ENCODE data around the gene ZNF80. TPM values are rescaled to one million over a fixed set of nuclear protein-coding genes. Genes with fewer than 3 reads are reported as not detected.
A peak's percentile ranks its signal among the peaks of the same experiment; 100 is the strongest.
"Not testable (repeated sequence)": the region's sequence is repeated elsewhere in the genome, so short reads cannot be mapped to it uniquely, and the experiment has no call there.

ZNF80 gene
- total RNA-seq (under 1 TPM; 0.27 to 0.65 (median 0.61) TPM), polyA plus RNA-seq (under 1 TPM in 1 of 2 donors, not detected in 1; 0.35 TPM), total RNA-seq (not detected)

DNA sequence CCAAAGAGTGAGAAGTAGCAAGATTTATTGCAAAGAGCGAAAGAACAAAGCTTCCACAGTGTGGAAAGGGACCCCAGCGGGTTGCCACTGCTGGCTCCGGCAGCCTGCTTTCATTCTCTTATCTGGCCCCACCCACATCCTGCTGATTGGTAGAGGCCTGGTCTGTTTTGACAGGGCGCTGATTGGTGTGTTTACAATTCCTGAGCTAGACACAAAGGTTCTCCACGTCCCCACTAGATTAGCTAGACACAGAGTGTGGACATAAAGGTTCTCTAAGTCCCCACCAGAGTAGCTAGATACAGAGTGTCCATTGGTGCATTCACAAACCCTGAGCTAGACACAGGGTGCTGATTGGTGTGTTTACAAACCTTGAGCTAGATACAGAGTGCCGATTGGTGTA is at the start of gene ZNF80:
TSS of gene ZNF80 (minus strand) at position 101 of the 400 bp plus-strand sequence. CDS start 504 bp downstream, outside the sequence.
- H3K27me3 ChIP-seq (ENCODE audit: control insufficient read depth in 2 of 2, insufficient read depth in 2 of 2, low read length in 2 of 2); H3K9me3 Mint-ChIP-seq; H3K36me3 ChIP-seq (ENCODE audit: control insufficient read depth in 2 of 3, insufficient read depth in 3 of 3, low read length in 3 of 3); intact Hi-C loops (cut with micrococcal nuclease); H3K27me3 Mint-ChIP-seq; DNase-seq; H3K27ac ChIP-seq (ENCODE audit: low read depth, low read length); ATAC-seq; H3K9me3 ChIP-seq (ENCODE audit: control insufficient read depth in 2 of 3, low read length in 3 of 3): not testable (repeated sequence)
- peaks cover 33 to 34% of the 10 kb centered on the region in 2 donors for H3K4me1 ChIP-seq (ENCODE audit: control insufficient read depth in 2 of 2, insufficient read depth in 2 of 2, low read length in 2 of 2)
- peak within 1 kb of the TSS in 8 of 9 donors; percentile 43 to 94 (median 84) for H3K27ac Mint-ChIP-seq
- ChIA-PET POLR2A (interaction anchor here (0.9 kb wide), 1 partner anchor 24 kb away, joined by 4 read pairs; no protein-coding TSS in a partner anchor), CTCF (interaction anchor here (1.6 kb wide), 1 partner anchor 23 kb away, joined by 6 read pairs; no protein-coding TSS in a partner anchor)
- H3K4me1 Mint-ChIP-seq: peaks cover 13 to 52% (median 44%) of the 10 kb centered on the region in 7 donors
- peak within 1 kb of the TSS; percentile 6 for H3K4me3 ChIP-seq (ENCODE audit: low read length)
- H3K4me3 Mint-ChIP-seq: peak within 1 kb of the TSS; percentile 5 to 89 (median 74)
- peaks cover 0 to 13% (median 3%) of the 10 kb centered on the region in 5 donors for H3K36me3 Mint-ChIP-seq

DNA sequence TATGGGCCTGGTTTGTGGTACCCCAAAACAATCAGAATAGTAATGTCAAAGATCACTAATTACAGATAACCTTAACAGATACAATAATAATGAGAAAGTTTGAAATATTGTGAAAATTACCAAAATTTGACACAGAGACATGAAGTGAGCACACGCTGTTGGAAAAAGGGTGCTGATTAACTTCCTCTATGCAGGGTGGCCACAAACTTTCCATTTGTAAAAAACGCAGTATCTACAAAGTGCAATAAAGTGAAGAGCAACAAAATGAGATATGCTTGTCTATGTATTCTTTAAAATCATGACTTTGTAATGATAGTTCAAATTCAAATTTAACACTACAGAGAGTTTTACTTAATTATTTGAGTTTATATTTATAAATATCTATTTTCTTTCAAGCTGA is 48.9 kb upstream of the ZNF80 start:
- Mint-ChIP-seq H3K4me1 (peaks cover 4 to 13% (median 8%) of the 10 kb centered on the region in 7 donors), H3K27me3 (no peaks in the 10 kb centered on the region), H3K4me3 (no peak overlapping the region), H3K36me3 (peaks cover 0 to 2% (median 0%) of the 10 kb centered on the region in 5 donors), H3K9me3 (peaks cover 0 to 6% (median 0%) of the 10 kb centered on the region in 11 donors), H3K27ac (peak overlapping the region in 4 of 9 donors; percentile 12 to 64 (median 36))
- Histone ChIP-seq H3K9me3 (ENCODE audit: control insufficient read depth in 2 of 3, low read length in 3 of 3) (no peaks in the 10 kb centered on the region), H3K27ac (ENCODE audit: low read depth, low read length) (peak overlapping the region; percentile 11), H3K27me3 (ENCODE audit: control insufficient read depth in 2 of 2, insufficient read depth in 2 of 2, low read length in 2 of 2) (no peaks in the 10 kb centered on the region), H3K4me1 (ENCODE audit: control insufficient read depth in 2 of 2, insufficient read depth in 2 of 2, low read length in 2 of 2) (peaks cover 4 to 14% of the 10 kb centered on the region in 2 donors), H3K4me3 (ENCODE audit: low read length) (no peak overlapping the region), H3K36me3 (ENCODE audit: control insufficient read depth in 2 of 3, insufficient read depth in 3 of 3, low read length in 3 of 3) (no peaks in the 10 kb centered on the region)
- ChIA-PET POLR2A (interaction anchor here (1.0 to 1.4 kb wide), 2 partner anchors 72 to 136 kb away, joined by 3 to 6 read pairs; no protein-coding TSS in a partner anchor), CTCF (interaction anchor here (0.7 to 1.6 kb wide), 2 partner anchors 13 to 72 kb away, joined by 3 read pairs; no protein-coding TSS in a partner anchor)
- DNase-seq: no peak
- no peak for ATAC-seq
- intact Hi-C loops (cut with micrococcal nuclease): no loop called here

DNA sequence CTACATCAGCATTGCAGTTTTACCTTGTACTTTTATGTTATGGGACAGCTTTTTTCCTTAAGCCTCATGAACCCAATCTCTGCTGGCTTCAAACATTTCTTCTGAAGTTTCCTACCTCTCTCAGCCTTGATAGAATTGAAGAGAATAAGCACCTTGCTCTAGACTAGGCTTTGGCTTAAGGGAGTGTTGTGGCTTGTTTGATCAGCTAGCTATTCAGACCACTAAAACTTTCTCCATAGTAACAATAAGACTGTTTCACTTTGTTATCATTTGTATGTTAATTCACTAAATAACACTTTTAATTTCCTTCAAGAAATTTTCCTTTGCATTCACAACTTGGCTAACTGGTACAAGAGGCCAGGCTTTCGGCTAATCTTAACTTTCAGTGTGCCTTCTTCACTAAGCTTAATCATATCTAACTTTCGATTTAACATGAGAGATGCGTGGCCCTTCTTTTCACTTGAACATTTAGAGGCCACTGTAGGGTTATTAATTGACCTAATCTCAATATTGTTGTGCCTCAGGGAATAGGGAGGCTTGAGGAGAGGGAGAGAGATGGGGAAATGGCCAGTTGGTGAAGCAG is 48.4 kb upstream of the ZNF80 start:
- no peaks in the 10 kb centered on the region for H3K27me3 ChIP-seq (ENCODE audit: control insufficient read depth in 2 of 2, insufficient read depth in 2 of 2, low read length in 2 of 2)
- POLR2A ChIA-PET: interaction anchor here (0.6 to 1.4 kb wide), 5 partner anchors 8 to 136 kb away, joined by 3 to 6 read pairs (median 3); no protein-coding TSS in a partner anchor
- peak; percentile 68 for ATAC-seq
- Mint-ChIP-seq H3K4me1 (peaks cover 0 to 9% (median 6%) of the 10 kb centered on the region in 7 donors), H3K9me3 (peaks cover 0 to 6% (median 0%) of the 10 kb centered on the region in 11 donors), H3K4me3 (no peak overlapping the region), H3K27me3 (no peaks in the 10 kb centered on the region), H3K27ac (peak overlapping the region in 6 of 9 donors; percentile 7 to 82 (median 62)), H3K36me3 (peaks cover 0 to 2% (median 0%) of the 10 kb centered on the region in 5 donors)
- CTCF ChIA-PET: interaction anchor here (0.6 to 1.6 kb wide), 5 partner anchors 8 to 72 kb away, joined by 3 to 4 read pairs (median 3); partner anchors contain the start of gene TIGIT
- peak overlapping the region; percentile 11 for H3K27ac ChIP-seq (ENCODE audit: low read depth, low read length)
- no peaks in the 10 kb centered on the region for H3K36me3 ChIP-seq (ENCODE audit: control insufficient read depth in 2 of 3, insufficient read depth in 3 of 3, low read length in 3 of 3)
- DNase-seq: no peak
- intact Hi-C loops (cut with micrococcal nuclease): no loop called here
- peaks cover 0 to 14% of the 10 kb centered on the region in 2 donors for H3K4me1 ChIP-seq (ENCODE audit: control insufficient read depth in 2 of 2, insufficient read depth in 2 of 2, low read length in 2 of 2)
- no peak overlapping the region for H3K4me3 ChIP-seq (ENCODE audit: low read length)
- H3K9me3 ChIP-seq (ENCODE audit: control insufficient read depth in 2 of 3, low read length in 3 of 3): no peaks in the 10 kb centered on the region

DNA sequence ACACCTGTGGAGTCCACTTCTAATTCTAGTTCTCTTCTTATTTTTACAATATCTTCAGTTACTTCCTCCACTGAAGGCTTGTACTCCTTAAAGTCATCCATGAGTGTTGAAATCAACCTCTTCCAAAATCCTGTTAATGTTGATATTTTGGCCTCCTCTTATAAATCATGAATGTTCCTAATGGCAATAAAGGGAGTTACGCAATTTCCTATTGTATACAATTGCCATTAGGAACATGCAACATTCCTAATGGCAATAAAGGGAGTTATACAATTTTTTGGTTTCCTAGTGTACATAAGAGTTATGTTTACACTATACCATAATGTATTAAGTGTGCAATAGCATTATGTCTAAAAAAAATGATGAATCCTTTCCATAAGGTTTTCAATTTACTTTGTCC is 47.3 kb upstream of the ZNF80 start:
- H3K4me1 Mint-ChIP-seq: peaks cover 0 to 8% (median 6%) of the 10 kb centered on the region in 7 donors
- H3K4me1 ChIP-seq (ENCODE audit: control insufficient read depth in 2 of 2, insufficient read depth in 2 of 2, low read length in 2 of 2): peaks cover 0 to 10% of the 10 kb centered on the region in 2 donors
- H3K4me3 Mint-ChIP-seq: no peak overlapping the region
- H3K9me3 ChIP-seq (ENCODE audit: control insufficient read depth in 2 of 3, low read length in 3 of 3): no peaks in the 10 kb centered on the region
- H3K36me3 ChIP-seq (ENCODE audit: control insufficient read depth in 2 of 3, insufficient read depth in 3 of 3, low read length in 3 of 3): no peaks in the 10 kb centered on the region
- no peaks in the 10 kb centered on the region for H3K27me3 Mint-ChIP-seq
- no peak overlapping the region for H3K27ac Mint-ChIP-seq
- H3K27ac ChIP-seq (ENCODE audit: low read depth, low read length): no peak overlapping the region
- ChIA-PET CTCF (interaction anchor here (0.8 to 1.3 kb wide), 2 partner anchors 9 to 20 kb away, joined by 3 read pairs; partner anchors contain the start of gene TIGIT), POLR2A (no interaction called here)
- DNase-seq: no peak
- ATAC-seq: no peak
- H3K9me3 Mint-ChIP-seq: peaks cover 0 to 6% (median 0%) of the 10 kb centered on the region in 11 donors
- H3K4me3 ChIP-seq (ENCODE audit: low read length): no peak overlapping the region
- H3K36me3 Mint-ChIP-seq: peaks cover 0 to 2% (median 0%) of the 10 kb centered on the region in 5 donors
- intact Hi-C loops (cut with micrococcal nuclease): no loop called here
- no peaks in the 10 kb centered on the region for H3K27me3 ChIP-seq (ENCODE audit: control insufficient read depth in 2 of 2, insufficient read depth in 2 of 2, low read length in 2 of 2)

DNA sequence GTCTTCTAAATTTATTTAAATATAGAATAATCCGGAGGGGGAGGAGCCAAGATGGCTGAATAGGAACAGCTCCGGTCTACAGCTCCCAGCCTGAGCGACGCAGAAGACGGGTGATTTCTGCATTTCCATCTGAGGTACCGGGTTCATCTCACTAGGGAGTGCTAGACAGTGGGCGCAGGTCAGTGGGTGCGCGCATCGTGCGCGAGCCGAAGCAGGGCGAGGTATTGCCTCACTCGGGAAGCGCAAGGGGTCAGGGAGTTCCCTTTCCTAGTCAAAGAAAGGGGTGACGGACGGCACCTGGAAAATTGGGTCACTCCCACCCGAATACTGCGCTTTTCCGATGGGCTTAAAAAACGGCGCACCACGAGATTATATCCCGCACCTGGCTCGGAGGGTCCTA is 39.5 kb upstream of the ZNF80 start:
- POLR2A ChIA-PET; H3K27me3 Mint-ChIP-seq; H3K27ac Mint-ChIP-seq; H3K4me1 ChIP-seq (ENCODE audit: control insufficient read depth in 2 of 2, insufficient read depth in 2 of 2, low read length in 2 of 2); H3K9me3 ChIP-seq (ENCODE audit: control insufficient read depth in 2 of 3, low read length in 3 of 3); intact Hi-C loops (cut with micrococcal nuclease); ATAC-seq; CTCF ChIA-PET; H3K27me3 ChIP-seq (ENCODE audit: control insufficient read depth in 2 of 2, insufficient read depth in 2 of 2, low read length in 2 of 2); H3K4me1 Mint-ChIP-seq; H3K4me3 Mint-ChIP-seq; H3K27ac ChIP-seq (ENCODE audit: low read depth, low read length); H3K36me3 ChIP-seq (ENCODE audit: control insufficient read depth in 2 of 3, insufficient read depth in 3 of 3, low read length in 3 of 3); DNase-seq; H3K4me3 ChIP-seq (ENCODE audit: low read length): not testable (repeated sequence)
- peaks cover 0 to 12% (median 3%) of the 10 kb centered on the region in 11 donors for H3K9me3 Mint-ChIP-seq
- peaks cover 0 to 10% (median 0%) of the 10 kb centered on the region in 5 donors for H3K36me3 Mint-ChIP-seq

DNA sequence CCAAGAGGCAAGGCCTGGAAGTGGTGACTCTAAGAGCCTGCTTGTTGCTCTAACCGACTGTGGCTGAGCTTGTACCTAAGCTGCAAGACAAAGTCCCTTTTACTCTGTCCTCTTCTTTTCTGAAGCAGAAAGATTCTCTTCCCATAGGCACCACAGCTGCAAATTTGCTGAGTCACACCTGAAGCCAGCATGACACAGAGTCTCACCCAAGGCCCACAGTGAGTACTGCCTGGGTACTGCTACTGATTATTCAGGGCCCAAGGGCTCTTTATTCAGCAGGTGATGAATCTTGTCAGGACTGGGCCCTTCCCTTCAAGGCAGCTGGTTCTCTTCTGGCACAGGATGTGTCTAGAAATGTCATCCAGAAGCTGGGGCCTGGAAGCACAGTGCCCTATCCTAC is 37.6 kb upstream of the ZNF80 start:
- peaks cover 0 to 6% (median 0%) of the 10 kb centered on the region in 7 donors for H3K4me1 Mint-ChIP-seq
- no peaks in the 10 kb centered on the region for H3K27me3 Mint-ChIP-seq
- Histone ChIP-seq H3K36me3 (ENCODE audit: control insufficient read depth in 2 of 3, insufficient read depth in 3 of 3, low read length in 3 of 3) (no peaks in the 10 kb centered on the region), H3K9me3 (ENCODE audit: control insufficient read depth in 2 of 3, low read length in 3 of 3) (peaks cover 0 to 3% (median 0%) of the 10 kb centered on the region in 3 experiments), H3K27ac (ENCODE audit: low read depth, low read length) (no peak overlapping the region), H3K4me1 (ENCODE audit: control insufficient read depth in 2 of 2, insufficient read depth in 2 of 2, low read length in 2 of 2) (peaks cover 0 to 3% of the 10 kb centered on the region in 2 donors), H3K4me3 (ENCODE audit: low read length) (no peak overlapping the region), H3K27me3 (ENCODE audit: control insufficient read depth in 2 of 2, insufficient read depth in 2 of 2, low read length in 2 of 2) (no peaks in the 10 kb centered on the region)
- H3K4me3 Mint-ChIP-seq: no peak overlapping the region
- peaks cover 0 to 13% (median 2%) of the 10 kb centered on the region in 5 donors for H3K36me3 Mint-ChIP-seq
- intact Hi-C loops (cut with micrococcal nuclease): no loop called here
- ChIA-PET POLR2A (no interaction called here), CTCF (no interaction called here)
- ATAC-seq (no peak), DNase-seq (no peak)
- H3K9me3 Mint-ChIP-seq: peaks cover 3 to 24% (median 8%) of the 10 kb centered on the region in 11 donors
- H3K27ac Mint-ChIP-seq: no peak overlapping the region

All from naive thymus-derived CD4-positive, alpha-beta T cell (primary cell).